ENCODE measurements around the gene PLEKHM2. TPM values are rescaled to one million over a fixed set of nuclear protein-coding genes. Genes with fewer than 3 reads are reported as not detected.

The PLEKHM2 gene
- total and polyA plus RNA-seq, 3 experiments from 2014 or later = 8.3 to 56.3 (median 55.8) TPM

GRCh38 chr1:15667362-15667761 is 16.8 kb upstream of the PLEKHM2 start:
- Histone ChIP-seq H3K4me3 (ENCODE audit: low read length) (no peak overlapping the region), H3K27ac (ENCODE audit: low read depth, low read length) (no peak overlapping the region), H3K36me3 (ENCODE audit: insufficient read depth, low read length) (no peaks in the 10 kb centered on the region), H3K27me3 (ENCODE audit: insufficient read depth, low read length, poor library complexity, severe bottlenecking) (no peaks in the 10 kb centered on the region), H3K4me1 (ENCODE audit: insufficient read depth, low read length) (no peaks in the 10 kb centered on the region), H3K9me3 (ENCODE audit: low read length) (no peaks in the 10 kb centered on the region)
- no peak for DNase-seq
- H3K27ac Mint-ChIP-seq = peak overlapping the region in 2 of 8 donors; percentile 26 to 35
- CTCF ChIA-PET = no interaction called here
- no peaks in the 10 kb centered on the region for H3K27me3 Mint-ChIP-seq
- POLR2A ChIA-PET = no interaction called here
- H3K4me1 Mint-ChIP-seq = peaks cover 0 to 2% (median 0%) of the 10 kb centered on the region in 3 donors
- H3K9me3 Mint-ChIP-seq = no peaks in the 10 kb centered on the region
- H3K36me3 Mint-ChIP-seq = peaks cover 0 to 13% (median 2%) of the 10 kb centered on the region in 3 donors
- no peak overlapping the region for H3K4me3 Mint-ChIP-seq

GRCh38 chr1:15668089-15668754 is 15.9 kb upstream of the PLEKHM2 start:
- no peaks in the 10 kb centered on the region for H3K27me3 Mint-ChIP-seq
- Histone ChIP-seq H3K27ac (ENCODE audit: low read depth, low read length) (no peak overlapping the region), H3K27me3 (ENCODE audit: insufficient read depth, low read length, poor library complexity, severe bottlenecking) (no peaks in the 10 kb centered on the region), H3K4me1 (ENCODE audit: insufficient read depth, low read length) (no peaks in the 10 kb centered on the region), H3K9me3 (ENCODE audit: low read length) (no peaks in the 10 kb centered on the region), H3K4me3 (ENCODE audit: low read length) (no peak overlapping the region), H3K36me3 (ENCODE audit: insufficient read depth, low read length) (no peaks in the 10 kb centered on the region)
- peaks cover 0 to 2% (median 0%) of the 10 kb centered on the region in 3 donors for H3K4me1 Mint-ChIP-seq
- no peak for DNase-seq
- H3K27ac Mint-ChIP-seq = no peak overlapping the region
- ChIA-PET CTCF (no interaction called here), POLR2A (no interaction called here)
- peaks cover 0 to 4% (median 2%) of the 10 kb centered on the region in 3 donors for H3K36me3 Mint-ChIP-seq
- H3K9me3 Mint-ChIP-seq = no peaks in the 10 kb centered on the region
- no peak overlapping the region for H3K4me3 Mint-ChIP-seq

- no peaks in the 10 kb centered on the region for H3K36me3 ChIP-seq (ENCODE audit: insufficient read depth, low read length)
- peaks cover 0 to 2% (median 2%) of the 10 kb centered on the region in 3 donors for H3K36me3 Mint-ChIP-seq
- no peak overlapping the region for H3K4me3 ChIP-seq (ENCODE audit: low read length)
- no peak for DNase-seq
- H3K4me1 ChIP-seq (ENCODE audit: insufficient read depth, low read length) = no peaks in the 10 kb centered on the region
- H3K27ac Mint-ChIP-seq = no peak overlapping the region
- H3K4me3 Mint-ChIP-seq = no peak overlapping the region
- H3K27me3 ChIP-seq (ENCODE audit: insufficient read depth, low read length, poor library complexity, severe bottlenecking) = no peaks in the 10 kb centered on the region
- no peak overlapping the region for H3K27ac ChIP-seq (ENCODE audit: low read depth, low read length)
- no peaks in the 10 kb centered on the region for H3K9me3 Mint-ChIP-seq
- ChIA-PET CTCF (no interaction called here), POLR2A (no interaction called here)
- H3K4me1 Mint-ChIP-seq = peaks cover 0 to 2% (median 0%) of the 10 kb centered on the region in 3 donors
- no peaks in the 10 kb centered on the region for H3K27me3 Mint-ChIP-seq
- H3K9me3 ChIP-seq (ENCODE audit: low read length) = no peaks in the 10 kb centered on the region
These were observed 15.0 kb upstream of the PLEKHM2 start for GRCh38 chr1:15669074-15669473.

GRCh38 chr1:15669864-15670263 is 14.3 kb upstream of the PLEKHM2 start:
- H3K36me3 Mint-ChIP-seq = peaks cover 0 to 2% (median 0%) of the 10 kb centered on the region in 3 donors
- Histone ChIP-seq H3K36me3 (ENCODE audit: insufficient read depth, low read length) (no peaks in the 10 kb centered on the region), H3K9me3 (ENCODE audit: low read length) (no peaks in the 10 kb centered on the region), H3K27me3 (ENCODE audit: insufficient read depth, low read length, poor library complexity, severe bottlenecking) (no peaks in the 10 kb centered on the region), H3K27ac (ENCODE audit: low read depth, low read length) (no peak overlapping the region), H3K4me1 (ENCODE audit: insufficient read depth, low read length) (no peaks in the 10 kb centered on the region), H3K4me3 (ENCODE audit: low read length) (no peak overlapping the region)
- POLR2A ChIA-PET = no interaction called here
- no peak for DNase-seq
- H3K9me3 Mint-ChIP-seq = no peaks in the 10 kb centered on the region
- no peak overlapping the region for H3K27ac Mint-ChIP-seq
- H3K27me3 Mint-ChIP-seq = no peaks in the 10 kb centered on the region
- CTCF ChIA-PET = no interaction called here
- no peak overlapping the region for H3K4me3 Mint-ChIP-seq
- H3K4me1 Mint-ChIP-seq = peaks cover 0 to 2% (median 0%) of the 10 kb centered on the region in 3 donors

- no peak overlapping the region for H3K27ac ChIP-seq (ENCODE audit: low read depth, low read length)
These were observed 12.7 kb upstream of the PLEKHM2 start for GRCh38 chr1:15671430-15671829.

GRCh38 chr1:15674386-15675159 is 9.5 kb upstream of the PLEKHM2 start:
- Mint-ChIP-seq H3K4me3 (no peak overlapping the region), H3K27ac (no peak overlapping the region)
- CTCF ChIA-PET = no interaction called here

More at GRCh38 chr1:15671430-15671829, 12.7 kb upstream of the PLEKHM2 start:
- no peak overlapping the region for H3K4me3 Mint-ChIP-seq
- H3K9me3 Mint-ChIP-seq = no peaks in the 10 kb centered on the region
- H3K27me3 Mint-ChIP-seq = no peaks in the 10 kb centered on the region
- no peaks in the 10 kb centered on the region for H3K4me1 Mint-ChIP-seq
- CTCF ChIA-PET = no interaction called here
- peaks cover 0 to 2% (median 0%) of the 10 kb centered on the region in 3 donors for H3K36me3 Mint-ChIP-seq
- H3K27ac Mint-ChIP-seq = peak overlapping the region in 1 of 8 donors; percentile 16
- H3K4me3 ChIP-seq (ENCODE audit: low read length) = no peak overlapping the region
- H3K36me3 ChIP-seq (ENCODE audit: insufficient read depth, low read length) = no peaks in the 10 kb centered on the region
- no peak for DNase-seq
- H3K27me3 ChIP-seq (ENCODE audit: insufficient read depth, low read length, poor library complexity, severe bottlenecking) = no peaks in the 10 kb centered on the region
- no peaks in the 10 kb centered on the region for H3K9me3 ChIP-seq (ENCODE audit: low read length)
- POLR2A ChIA-PET = no interaction called here
- H3K4me1 ChIP-seq (ENCODE audit: insufficient read depth, low read length) = no peaks in the 10 kb centered on the region

GRCh38 chr1:15676010-15676409 is 8.1 kb upstream of the PLEKHM2 start:
- DNase-seq = no peak
- POLR2A ChIA-PET = no interaction called here
- Histone ChIP-seq H3K27ac (ENCODE audit: low read depth, low read length) (no peak overlapping the region), H3K4me1 (ENCODE audit: insufficient read depth, low read length) (no peaks in the 10 kb centered on the region), H3K4me3 (ENCODE audit: low read length) (no peak overlapping the region), H3K27me3 (ENCODE audit: insufficient read depth, low read length, poor library complexity, severe bottlenecking) (no peaks in the 10 kb centered on the region), H3K9me3 (ENCODE audit: low read length) (no peaks in the 10 kb centered on the region), H3K36me3 (ENCODE audit: insufficient read depth, low read length) (no peaks in the 10 kb centered on the region)
- Mint-ChIP-seq H3K27me3 (no peaks in the 10 kb centered on the region), H3K27ac (no peak overlapping the region), H3K9me3 (no peaks in the 10 kb centered on the region), H3K4me1 (no peaks in the 10 kb centered on the region), H3K4me3 (no peak overlapping the region), H3K36me3 (no peaks in the 10 kb centered on the region)
- CTCF ChIA-PET = no interaction called here

More at GRCh38 chr1:15674386-15675159, 9.5 kb upstream of the PLEKHM2 start:
- Histone ChIP-seq H3K27ac (ENCODE audit: low read depth, low read length) (no peak overlapping the region), H3K4me1 (ENCODE audit: insufficient read depth, low read length) (no peaks in the 10 kb centered on the region), H3K4me3 (ENCODE audit: low read length) (no peak overlapping the region), H3K36me3 (ENCODE audit: insufficient read depth, low read length) (no peaks in the 10 kb centered on the region), H3K9me3 (ENCODE audit: low read length) (no peaks in the 10 kb centered on the region), H3K27me3 (ENCODE audit: insufficient read depth, low read length, poor library complexity, severe bottlenecking) (no peaks in the 10 kb centered on the region)
- POLR2A ChIA-PET = no interaction called here
- DNase-seq = no peak
- no peaks in the 10 kb centered on the region for H3K9me3 Mint-ChIP-seq
- H3K4me1 Mint-ChIP-seq = no peaks in the 10 kb centered on the region
- no peaks in the 10 kb centered on the region for H3K27me3 Mint-ChIP-seq
- no peaks in the 10 kb centered on the region for H3K36me3 Mint-ChIP-seq
